H1 (cell line): Measurements from ENCODE around the gene EIF4A3. TPM values are rescaled to one million over a fixed set of nuclear protein-coding genes. Genes with fewer than 3 reads are reported as not detected.

Experiments
- CTCF ChIA-PET: fragments of 300-600 bp; sonication (Branson Sonifier 250); formaldehyde crosslinking; loops from one replicate; lab custom pipeline; 2021; ENCODE audit not compliant: partially characterized antibody; lab: Charles Lee
- POLR2A ChIA-PET: fragments of 300-600 bp; sonication (Branson Sonifier 250); formaldehyde crosslinking; loops from one replicate; lab custom pipeline; 2021; ENCODE audit warnings: inconsistent platforms; ENCODE audit not compliant: partially characterized antibody; lab: Charles Lee
- DNase-seq, 2 experiments: peaks; one replicate each; pipeline versions ENCODE4 v3.0.0 to v3.0.0-alpha.2; 2010 to 2022; ENCODE audit warnings: low spot score in 2 of 2, low read depth in 1 of 2, mixed read lengths in 1 of 2
- FAIRE-seq: peaks from 2 replicates; lab custom pipeline; 2011; peaks lifted over from hg19 to GRCh38; lab: Jason Lieb, UNC
- H2AFZ ChIP-seq: 2 replicates; pipeline ENCODE4 v1.8.1; 2012; ENCODE audit warnings: low read length, inconsistent platforms
- H2AK5ac ChIP-seq: 2 replicates; pipeline ENCODE4 v1.6.1; 2013; ENCODE audit warnings: low read depth, low read length
- H2BK120ac ChIP-seq: replicated peaks from 2 replicates; pipeline ENCODE3; 2013; ENCODE audit warnings: low read depth, low read length, inconsistent platforms
- H2BK12ac ChIP-seq: 2 replicates; pipeline ENCODE4 v1.6.1; 2013; ENCODE audit warnings: low read depth, low read length
- H2BK15ac ChIP-seq: 2 replicates; pipeline ENCODE4 v1.6.1; 2013; ENCODE audit warnings: low read length
- H2BK20ac ChIP-seq: 2 replicates; pipeline ENCODE4 v1.6.1; 2013; ENCODE audit warnings: low read length
- H2BK5ac ChIP-seq: 2 replicates; pipeline ENCODE4 v1.6.1; 2013; ENCODE audit warnings: low read depth, low read length
- H3K14ac ChIP-seq: 2 replicates; pipeline ENCODE4 v1.6.1; 2013; ENCODE audit warnings: inconsistent platforms; ENCODE audit not compliant: insufficient read length
- H3K18ac ChIP-seq: 2 replicates; pipeline ENCODE4 v1.6.1; 2013; ENCODE audit warnings: low read length; ENCODE audit errors: extremely low read depth
- H3K23ac ChIP-seq: 2 replicates; pipeline ENCODE4 v1.6.1; 2013; ENCODE audit warnings: inconsistent platforms; ENCODE audit not compliant: insufficient read length
- H3K23me2 ChIP-seq: 2 replicates; pipeline ENCODE4 v1.6.1; 2013; ENCODE audit warnings: low read depth, low read length
- H3K27ac ChIP-seq: 2 replicates; pipeline ENCODE4 v1.6.1; 2011; ENCODE audit warnings: low read depth, low read length, inconsistent platforms
- H3K27me3 ChIP-seq, 4 experiments: replicated peaks in 1 of 4; 1 replicate in 1 of 4; 2 replicates in 3 of 4; pipeline versions ENCODE4 v1.6.1 to v1.8.1; 2011 to 2013; ENCODE audit warnings: low read length in 3 of 4, mild to moderate bottlenecking in 3 of 4, inconsistent platforms in 2 of 4, mixed read lengths in 2 of 4, moderate library complexity in 1 of 4; ENCODE audit not compliant: control insufficient read depth in 3 of 4, insufficient read depth in 3 of 4; ENCODE audit errors: extremely low read depth in 1 of 4
- H3K36me3 ChIP-seq, 4 experiments: 2 replicates each; pipeline versions ENCODE4 v1.6.1 to v1.8.1; 2011 to 2013; ENCODE audit warnings: mild to moderate bottlenecking in 4 of 4, low read length in 3 of 4, moderate library complexity in 2 of 4, control low read depth in 1 of 4, inconsistent platforms in 1 of 4; ENCODE audit not compliant: insufficient read depth in 4 of 4, control insufficient read depth in 2 of 4
- H3K4ac ChIP-seq: replicated peaks from 2 replicates; pipeline ENCODE3; 2013; ENCODE audit warnings: low read length, low read depth, mixed read lengths, inconsistent platforms; ENCODE audit not compliant: insufficient read length
- H3K4me1 ChIP-seq, 4 experiments: replicated peaks in 1 of 4; 1 replicate in 1 of 4; 2 replicates in 3 of 4; pipeline versions ENCODE4 v1.6.1 to v1.8.1; 2011 to 2013; ENCODE audit warnings: low read length in 3 of 4, inconsistent platforms in 2 of 4, mixed read lengths in 1 of 4; ENCODE audit not compliant: insufficient read depth in 4 of 4, control insufficient read depth in 3 of 4
- H3K4me2 ChIP-seq, 2 experiments: 2 replicates each; pipeline versions ENCODE4 v1.6.1 to v1.8.1; 2011 to 2013; ENCODE audit warnings: low read depth in 2 of 2, low read length in 2 of 2, control low read depth in 1 of 2, inconsistent platforms in 1 of 2, mild to moderate bottlenecking in 1 of 2; ENCODE audit not compliant: insufficient read depth in 1 of 2
- H3K4me3 ChIP-seq, 4 experiments: fragments of 200-600, 300-600 bp in 1 of 4; sonication (generic), shearing (Covaris generic), sonication (Bioruptor Twin) in 1 of 4; 2 replicates each; pipeline versions ENCODE4 v1.5.1 to v1.8.1; 2011 to 2016; ENCODE audit warnings: low read length in 4 of 4, low read depth in 3 of 4, control low read depth in 2 of 4, inconsistent platforms in 2 of 4, mild to moderate bottlenecking in 2 of 4, mixed read lengths in 1 of 4, moderate library complexity in 1 of 4; ENCODE audit not compliant: insufficient read depth in 2 of 4; ENCODE audit errors: extremely low read depth in 1 of 4
- H3K56ac ChIP-seq: replicated peaks from 2 replicates; pipeline ENCODE3; 2013; ENCODE audit warnings: low read depth, mild to moderate bottlenecking, mixed read lengths, low read length, inconsistent platforms; ENCODE audit not compliant: insufficient read length
- H3K79me1 ChIP-seq: 2 replicates; pipeline ENCODE4 v1.6.1; 2013; ENCODE audit warnings: low read depth, low read length, control low read depth
- H3K79me2 ChIP-seq, 2 experiments: 2 replicates each; pipeline versions ENCODE4 v1.6.1 to v1.8.1; 2012 to 2013; ENCODE audit warnings: low read length in 2 of 2, mild to moderate bottlenecking in 2 of 2, inconsistent platforms in 1 of 2; ENCODE audit not compliant: insufficient read depth in 2 of 2, control insufficient read depth in 1 of 2
- H3K9ac ChIP-seq, 4 experiments: replicated peaks in 1 of 4; 1 replicate in 1 of 4; 2 replicates in 3 of 4; pipeline versions ENCODE4 v1.6.1 to v1.8.1; 2011 to 2013; ENCODE audit warnings: low read depth in 3 of 4, low read length in 3 of 4, control low read depth in 2 of 4, mild to moderate bottlenecking in 2 of 4, moderate library complexity in 2 of 4, inconsistent platforms in 1 of 4; ENCODE audit errors: extremely low read depth in 1 of 4
- H3K9me3 ChIP-seq, 2 experiments: 2 replicates each; pipeline versions ENCODE4 v1.6.1 to v1.8.1; 2012 to 2013; ENCODE audit warnings: mild to moderate bottlenecking in 2 of 2, moderate library complexity in 2 of 2, control low read depth in 1 of 2, inconsistent platforms in 1 of 2, low read depth in 1 of 2, low read length in 1 of 2, mixed read lengths in 1 of 2; ENCODE audit not compliant: insufficient read depth in 2 of 2
- H4K20me1 ChIP-seq, 2 experiments: replicated peaks in 1 of 2; 2 replicates each; pipeline versions ENCODE3 to v1.8.1; 2011 to 2013; ENCODE audit warnings: inconsistent platforms in 2 of 2, low read length in 2 of 2, mild to moderate bottlenecking in 1 of 2; ENCODE audit not compliant: insufficient read depth in 2 of 2, control insufficient read depth in 1 of 2
- H4K5ac ChIP-seq: 2 replicates; pipeline ENCODE4 v1.6.1; 2013; ENCODE audit warnings: low read length, low read depth, mixed read lengths, inconsistent platforms; ENCODE audit not compliant: insufficient read length
- H4K8ac ChIP-seq: 2 replicates; pipeline ENCODE4 v1.8.0; 2013; ENCODE audit warnings: mild to moderate bottlenecking, moderate library complexity, low read length, inconsistent platforms; ENCODE audit not compliant: insufficient read depth; ENCODE audit errors: extremely low read depth
- H4K91ac ChIP-seq: replicated peaks from 2 replicates; pipeline ENCODE3; 2013; ENCODE audit warnings: low read length, mixed read lengths, inconsistent platforms; ENCODE audit not compliant: insufficient read length
- CREB1 ChIP-seq: IDR thresholded peaks from 2 replicates; pipeline ENCODE4 v1.6.1; 2012; ENCODE audit warnings: inconsistent platforms
- EGR1 ChIP-seq: IDR thresholded peaks from 2 replicates; pipeline ENCODE4 v1.6.1; 2011; ENCODE audit warnings: low read depth, low read length, borderline replicate concordance
- POU5F1 ChIP-seq: IDR thresholded peaks from 2 replicates; pipeline ENCODE4 v1.6.1; 2011; ENCODE audit warnings: low read depth, mild to moderate bottlenecking, low read length, moderate library complexity
- RAD21 ChIP-seq, 2 experiments: IDR thresholded peaks in 1 of 2; conservative IDR thresholded peaks in 1 of 2; 2 replicates each; pipeline ENCODE4 v1.6.1; 2011; ENCODE audit warnings: low read depth in 2 of 2, low read length in 2 of 2, improper control_type of control experiment in 1 of 2, inconsistent platforms in 1 of 2, mild to moderate bottlenecking in 1 of 2, moderate library complexity in 1 of 2
- WGBS, 2 experiments: shearing (Covaris generic) in 1 of 2; methylation state at CpG; one replicate each; pipeline versions ENCODE4 v1.1.6 to v1.1.7; 2013 to 2015; ENCODE audit warnings: low lambda C conversion rate in 2 of 2, mixed read lengths in 2 of 2, inconsistent platforms in 1 of 2, low coverage in 1 of 2, missing lambda C conversion rate in 1 of 2; ENCODE audit not compliant: insufficient replicate concordance in 2 of 2, insufficient coverage in 1 of 2, insufficient read length in 1 of 2; ENCODE audit errors: extremely low coverage in 1 of 2, missing lambda C conversion rate in 1 of 2; 5-methylcytosine and 5-hydroxymethylcytosine counted together
- polyA plus RNA-seq, 7 experiments: library from polyadenylated mRNA; depleted of rRNA in 3 of 7; stranded (reverse) in 5 of 7; unstranded in 2 of 7; fragments of >200 nt in 5 of 7; fragments of 200-250 nt in 2 of 7; gene quantifications; 1 replicate in 5 of 7; 2 replicates in 1 of 7; 4 replicates in 1 of 7; pipeline versions ENCODE4 v1.2.1 to v1.2.3, GENCODE V29; 2011 to 2013; ENCODE audit warnings: missing spikeins in 2 of 7, mixed read lengths in 2 of 7
- total RNA-seq: library from RNA; stranded (reverse); fragmentation: NEBNext Ultra II Directional; extraction: Animal tissue kit (Norgen Biotek cat#: 25700); gene quantifications from 2 replicates; pipeline ENCODE4 v1.2.1, GENCODE V29; 2021
- TF ChIP-seq, protein P1 (sequence below), 3 experiments: IDR thresholded peaks; 1 replicate in 2 of 3; 2 replicates in 1 of 3; pipeline versions ENCODE4 v1.5.1 to v1.6.1; 2011; ENCODE audit warnings: low read length in 3 of 3, mild to moderate bottlenecking in 3 of 3, inconsistent platforms in 2 of 3, low read depth in 1 of 3, moderate library complexity in 1 of 3; ENCODE audit not compliant: insufficient read depth in 1 of 3; ENCODE audit errors: control extremely low read depth in 1 of 3

The EIF4A3 gene
- total and polyA plus RNA-seq, 2 of the 8 experiments (the other 6 are each of a cell fraction or from before 2014, with no cell fraction given) = 142 to 146 TPM

DNA sequence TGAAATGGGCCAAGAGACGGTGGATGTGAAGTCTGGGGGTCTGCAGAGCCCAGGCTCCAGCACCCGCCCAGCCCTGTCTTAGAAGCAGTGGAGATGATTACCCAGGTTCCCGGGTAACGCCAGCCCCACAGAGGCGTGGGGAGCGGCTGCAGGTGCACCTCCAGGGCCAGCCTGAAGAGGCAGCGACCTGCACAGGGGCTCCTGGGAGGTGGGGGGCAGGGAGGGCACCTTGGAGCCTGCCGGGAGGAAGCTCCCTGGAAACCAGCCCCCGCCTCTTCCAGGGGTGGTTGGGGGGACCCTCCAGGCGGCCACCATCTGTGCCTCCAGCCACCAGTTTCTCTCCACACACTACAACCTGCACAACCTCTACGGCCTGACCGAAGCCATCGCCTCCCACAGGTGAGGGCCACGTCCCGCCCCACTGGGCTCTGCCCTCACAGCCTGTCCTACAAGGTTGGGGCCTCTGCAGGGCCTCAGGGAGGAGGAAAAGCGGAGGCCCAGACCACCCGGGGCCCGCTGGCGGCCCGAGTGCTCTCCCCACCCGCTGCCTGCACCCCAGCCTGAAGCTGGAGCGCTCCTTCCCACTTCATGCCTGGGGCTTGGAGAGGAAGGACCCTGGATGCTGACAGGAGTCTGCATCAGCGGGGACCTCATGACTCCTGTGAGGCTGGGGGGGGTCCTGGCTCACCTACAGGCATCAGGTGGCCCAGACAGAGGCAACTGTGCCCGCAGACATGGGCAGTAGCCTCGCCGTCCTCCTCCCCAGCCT, 35.0 kb downstream of the EIF4A3 start:
- Histone ChIP-seq H3K23ac (no peak overlapping the region), H4K5ac (no peak overlapping the region), H3K14ac (no peak overlapping the region), H3K9ac (no peak overlapping the region), H3K4me2 (no peak overlapping the region), H4K20me1 (no peaks in the 10 kb centered on the region), H3K27ac (no peak overlapping the region), H3K56ac (no peak overlapping the region), H2BK20ac (no peak overlapping the region), H2BK5ac (no peak overlapping the region), H4K91ac (no peak overlapping the region), H3K27me3 (no peaks in the 10 kb centered on the region), H3K23me2 (no peaks in the 10 kb centered on the region), H2BK15ac (no peak overlapping the region), H2BK120ac (no peak overlapping the region), H3K9me3 (no peaks in the 10 kb centered on the region), H3K18ac (no peak overlapping the region; the same call in 1 of the 2 replicates), H3K4ac (no peak overlapping the region), H4K8ac (peak overlapping the region; percentile 22; the same call in 1 of the 2 replicates), H2AK5ac (no peak overlapping the region), H3K4me1 (peaks cover 0 to 11% (median 8%) of the 10 kb centered on the region in 4 experiments; a peak in 4 of 7 replicates), H3K79me1 (0 out of 2 replicates have a peak, but pooled peaks cover 2% of the 10 kb centered on the region), H2BK12ac (no peak overlapping the region), H3K4me3 (no peak overlapping the region), H3K79me2 (no peaks in the 10 kb centered on the region), H2AFZ (no peak overlapping the region), H3K36me3 (no peaks in the 10 kb centered on the region)
- DNase-seq = peak in 1 of 2 experiments; percentile 63
- TF ChIP-seq CREB1 (no peak), POU5F1 (no peak), EGR1 (no peak), RAD21 (IDR thresholded peaks at IDR 0.05 in 1 of 2, conservative IDR thresholded peaks at IDR 0.05 in 1 of 2; ENCODE audit: low read depth in 2 of 2, low read length in 2 of 2) (peak; percentile 9 to 19; a peak in 2 of 4 replicates)
- TF ChIP-seq, protein P1, sequence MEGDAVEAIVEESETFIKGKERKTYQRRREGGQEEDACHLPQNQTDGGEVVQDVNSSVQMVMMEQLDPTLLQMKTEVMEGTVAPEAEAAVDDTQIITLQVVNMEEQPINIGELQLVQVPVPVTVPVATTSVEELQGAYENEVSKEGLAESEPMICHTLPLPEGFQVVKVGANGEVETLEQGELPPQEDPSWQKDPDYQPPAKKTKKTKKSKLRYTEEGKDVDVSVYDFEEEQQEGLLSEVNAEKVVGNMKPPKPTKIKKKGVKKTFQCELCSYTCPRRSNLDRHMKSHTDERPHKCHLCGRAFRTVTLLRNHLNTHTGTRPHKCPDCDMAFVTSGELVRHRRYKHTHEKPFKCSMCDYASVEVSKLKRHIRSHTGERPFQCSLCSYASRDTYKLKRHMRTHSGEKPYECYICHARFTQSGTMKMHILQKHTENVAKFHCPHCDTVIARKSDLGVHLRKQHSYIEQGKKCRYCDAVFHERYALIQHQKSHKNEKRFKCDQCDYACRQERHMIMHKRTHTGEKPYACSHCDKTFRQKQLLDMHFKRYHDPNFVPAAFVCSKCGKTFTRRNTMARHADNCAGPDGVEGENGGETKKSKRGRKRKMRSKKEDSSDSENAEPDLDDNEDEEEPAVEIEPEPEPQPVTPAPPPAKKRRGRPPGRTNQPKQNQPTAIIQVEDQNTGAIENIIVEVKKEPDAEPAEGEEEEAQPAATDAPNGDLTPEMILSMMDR (IDR thresholded peaks at IDR 0.05; ENCODE audit: control extremely low read depth in 1 of 3, insufficient read depth in 1 of 3, low read depth in 1 of 3, low read length in 3 of 3) = peak in 2 of 3 experiments; percentile 25 to 35; a peak in 2 of 4 replicates
- 83% methylated on average over 21 of the region's 26 CpGs; no CpG with 5 or more reads in 1 of the 2 experiments for WGBS, 2 experiments
- POLR2A ChIA-PET = interaction anchor here (1.0 to 3.6 kb wide), 9 partner anchors 10 to 118 kb away, joined by 3 to 20 read pairs (median 5); partner anchors contain the start of gene GAA
- CTCF ChIA-PET = interaction anchor here (0.7 to 2.5 kb wide), 10 partner anchors 9 to 113 kb away, joined by 3 to 11 read pairs (median 4); partner anchors contain the start of gene GAA
- no peak for FAIRE-seq
